HepG2 (cell line): ENCODE measurements around the gene LAG3. TPM values are rescaled to one million over a fixed set of nuclear protein-coding genes. Genes with fewer than 3 reads are reported as not detected.

ENCODE experiments used
- FOSL1 ChIP-seq: sonication (generic); formaldehyde crosslinking; IDR thresholded peaks from 2 replicates; pipeline ENCODE4 v1.9.0; 2021; ENCODE audit warnings: missing genetic modification reagents, borderline replicate concordance
- FOXK2 ChIP-seq: fragments of 450-650 bp; IDR thresholded peaks from 2 replicates; pipeline ENCODE4 v1.6.1; 2016
- GATA4 ChIP-seq: sonication (generic); IDR thresholded peaks from 2 replicates; pipeline ENCODE4 v1.6.1; 2016; ENCODE audit warnings: antibody characterized with exemption, low read depth, borderline replicate concordance
- GTF2F1 ChIP-seq: fragments of 150-350 bp; IDR thresholded peaks from 2 replicates; pipeline ENCODE4 v1.6.1; 2014; ENCODE audit warnings: low read length
- HOXA9 ChIP-seq: sonication (generic); formaldehyde crosslinking; IDR thresholded peaks from 2 replicates; pipeline ENCODE4 v1.8.1; 2022; ENCODE audit warnings: missing genetic modification reagents, mild to moderate bottlenecking, moderate library complexity, borderline replicate concordance
- NPAS2 ChIP-seq: sonication (generic); formaldehyde crosslinking; IDR thresholded peaks from 2 replicates; pipeline ENCODE4 v1.8.0; 2022; ENCODE audit warnings: mild to moderate bottlenecking, missing genetic modification reagents, borderline replicate concordance
- SMARCE1 ChIP-seq: fragments of 450-650 bp; IDR thresholded peaks from 2 replicates; pipeline ENCODE4 v1.6.1; 2017; ENCODE audit warnings: borderline replicate concordance
- SNAI1 ChIP-seq: sonication (generic); formaldehyde crosslinking; IDR thresholded peaks from 2 replicates; pipeline ENCODE4 v1.5.0; 2020; ENCODE audit warnings: mild to moderate bottlenecking, missing genetic modification reagents, borderline replicate concordance
- TAF15 ChIP-seq: fragments of 200-400 bp; formaldehyde crosslinking; IDR thresholded peaks from one replicate; pipeline ENCODE4 v1.6.1; 2018; ENCODE audit warnings: mild to moderate bottlenecking, low read depth, low read length; ENCODE audit not compliant: poor library complexity, severe bottlenecking
- ZEB1 ChIP-seq: IDR thresholded peaks from 2 replicates; pipeline ENCODE4 v1.6.1; 2012; ENCODE audit warnings: mild to moderate bottlenecking, low read depth, inconsistent platforms; ENCODE audit not compliant: insufficient replicate concordance
- ZKSCAN5 ChIP-seq: sonication (generic); formaldehyde crosslinking; IDR thresholded peaks from 2 replicates; pipeline ENCODE4 v1.5.1; 2020; ENCODE audit warnings: mild to moderate bottlenecking, missing genetic modification reagents
- ZNF282 ChIP-seq: fragments of 450-650 bp; IDR thresholded peaks from 2 replicates; pipeline ENCODE4 v1.6.1; 2018; ENCODE audit not compliant: partially characterized antibody
- ZNF367 ChIP-seq: sonication (generic); formaldehyde crosslinking; IDR thresholded peaks from 2 replicates; pipeline ENCODE4 v1.4.0; 2020; ENCODE audit warnings: missing genetic modification reagents, borderline replicate concordance
- ZNF589 ChIP-seq: sonication (generic); formaldehyde crosslinking; conservative IDR thresholded peaks from 2 replicates; pipeline ENCODE4 v1.8.0; 2022; ENCODE audit warnings: mild to moderate bottlenecking, moderate library complexity, missing genetic modification reagents
- ZNF891 ChIP-seq: sonication (generic); formaldehyde crosslinking; IDR thresholded peaks from 2 replicates; pipeline ENCODE4 v1.5.0; 2020; ENCODE audit warnings: mild to moderate bottlenecking, missing genetic modification reagents
- polyA plus RNA-seq, 8 experiments: library from polyadenylated mRNA; depleted of rRNA in 3 of 8; stranded (reverse) in 7 of 8; unstranded in 1 of 8; fragments of >200 nt; fragmentation: Illumina TruSeq in 4 of 8; extraction: Trizol in 4 of 8; gene quantifications; 2 replicates each; pipeline versions ENCODE4 v1.2.1 to v1.2.3, GENCODE V29; 2011 to 2016; ENCODE audit warnings: low read depth in 4 of 8, missing spikeins in 1 of 8, mixed read lengths in 1 of 8; ENCODE audit not compliant: insufficient read depth in 1 of 8
- total RNA-seq, 5 experiments: library from RNA; depleted of rRNA; stranded (reverse); fragments of >200 nt; fragmentation: Illumina TruSeq; extraction: Trizol; gene quantifications; 2 replicates each; pipeline ENCODE4 v1.2.3, GENCODE V29; 2016; ENCODE audit warnings: low read depth in 1 of 5
- TF ChIP-seq, protein P1 (sequence below): sonication (generic); formaldehyde crosslinking; conservative IDR thresholded peaks from 2 replicates; pipeline ENCODE4 v1.4.0; 2020; ENCODE audit warnings: mild to moderate bottlenecking, missing genetic modification reagents, moderate library complexity
- TF ChIP-seq, protein P2 (sequence below): sonication (generic); formaldehyde crosslinking; IDR thresholded peaks from 2 replicates; pipeline ENCODE4 v1.4.0; 2020; ENCODE audit warnings: mild to moderate bottlenecking, missing genetic modification reagents
- TF ChIP-seq, protein P3 (sequence below): sonication (generic); formaldehyde crosslinking; IDR thresholded peaks from 2 replicates; pipeline ENCODE4 v1.4.0; 2020; ENCODE audit warnings: missing genetic modification reagents; ENCODE audit errors: not compliant biosample characterization
- TF ChIP-seq, protein P4 (sequence below): sonication (generic); formaldehyde crosslinking; IDR thresholded peaks from 2 replicates; pipeline ENCODE4 v1.4.0; 2020; ENCODE audit warnings: low read depth, mild to moderate bottlenecking, missing genetic modification reagents

The LAG3 gene
- total and polyA plus RNA-seq, 2 of the 13 experiments (the other 11 are each of a cell fraction or from before 2014, with no cell fraction given): 0.11 to 0.26 TPM

DNA sequence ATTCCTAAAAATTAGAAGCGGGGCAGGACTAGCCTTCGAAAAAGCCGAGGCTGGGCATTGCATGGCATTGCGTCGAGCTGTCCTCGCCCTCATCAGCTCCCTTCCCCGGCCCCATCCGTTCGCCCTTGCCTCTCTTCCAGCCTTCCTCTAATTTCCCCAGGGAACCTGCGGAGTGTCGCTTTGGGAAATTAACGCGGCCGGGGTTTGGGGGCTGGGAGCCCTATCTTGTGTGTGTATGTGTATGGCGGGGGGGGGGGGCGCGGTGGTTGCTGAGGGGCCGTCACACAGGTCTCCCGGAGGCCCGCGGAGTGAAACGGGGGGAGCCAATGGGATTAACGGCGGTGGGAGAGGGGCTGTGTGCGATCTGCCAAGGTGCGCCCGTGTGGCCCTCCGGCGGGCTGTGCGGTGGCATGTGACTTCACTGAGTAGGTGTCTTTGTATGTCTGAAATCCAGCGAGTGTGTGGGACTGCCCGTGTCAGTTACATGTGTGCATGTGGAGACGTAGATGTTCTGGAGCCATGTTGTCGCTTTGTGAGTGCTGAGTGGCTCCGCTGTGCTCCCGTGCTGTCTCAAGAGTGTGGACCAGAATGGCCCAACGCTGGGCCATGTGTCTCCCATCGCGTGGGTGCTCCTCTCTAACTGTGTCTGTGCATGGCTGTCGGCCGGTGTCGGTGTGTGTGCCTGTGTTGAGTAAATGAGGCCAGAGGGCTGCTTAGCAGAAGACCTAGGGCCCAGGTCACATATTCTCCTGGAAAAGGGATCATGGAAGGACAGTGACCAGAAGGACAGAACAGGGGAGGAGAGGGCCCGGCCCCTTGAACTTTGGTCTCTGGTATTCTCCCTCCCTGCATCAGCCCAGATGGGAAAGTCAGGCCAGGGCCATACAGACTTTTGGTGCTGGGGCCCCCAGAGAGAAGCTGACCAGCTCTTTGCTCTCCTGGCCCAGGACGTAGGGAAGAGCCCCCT is 4.7 kb upstream of the LAG3 start (continued):
- TF ChIP-seq, protein P1, sequence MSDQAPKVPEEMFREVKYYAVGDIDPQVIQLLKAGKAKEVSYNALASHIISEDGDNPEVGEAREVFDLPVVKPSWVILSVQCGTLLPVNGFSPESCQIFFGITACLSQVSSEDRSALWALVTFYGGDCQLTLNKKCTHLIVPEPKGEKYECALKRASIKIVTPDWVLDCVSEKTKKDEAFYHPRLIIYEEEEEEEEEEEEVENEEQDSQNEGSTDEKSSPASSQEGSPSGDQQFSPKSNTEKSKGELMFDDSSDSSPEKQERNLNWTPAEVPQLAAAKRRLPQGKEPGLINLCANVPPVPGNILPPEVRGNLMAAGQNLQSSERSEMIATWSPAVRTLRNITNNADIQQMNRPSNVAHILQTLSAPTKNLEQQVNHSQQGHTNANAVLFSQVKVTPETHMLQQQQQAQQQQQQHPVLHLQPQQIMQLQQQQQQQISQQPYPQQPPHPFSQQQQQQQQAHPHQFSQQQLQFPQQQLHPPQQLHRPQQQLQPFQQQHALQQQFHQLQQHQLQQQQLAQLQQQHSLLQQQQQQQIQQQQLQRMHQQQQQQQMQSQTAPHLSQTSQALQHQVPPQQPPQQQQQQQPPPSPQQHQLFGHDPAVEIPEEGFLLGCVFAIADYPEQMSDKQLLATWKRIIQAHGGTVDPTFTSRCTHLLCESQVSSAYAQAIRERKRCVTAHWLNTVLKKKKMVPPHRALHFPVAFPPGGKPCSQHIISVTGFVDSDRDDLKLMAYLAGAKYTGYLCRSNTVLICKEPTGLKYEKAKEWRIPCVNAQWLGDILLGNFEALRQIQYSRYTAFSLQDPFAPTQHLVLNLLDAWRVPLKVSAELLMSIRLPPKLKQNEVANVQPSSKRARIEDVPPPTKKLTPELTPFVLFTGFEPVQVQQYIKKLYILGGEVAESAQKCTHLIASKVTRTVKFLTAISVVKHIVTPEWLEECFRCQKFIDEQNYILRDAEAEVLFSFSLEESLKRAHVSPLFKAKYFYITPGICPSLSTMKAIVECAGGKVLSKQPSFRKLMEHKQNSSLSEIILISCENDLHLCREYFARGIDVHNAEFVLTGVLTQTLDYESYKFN (CRISPR knock-in tag): peak; percentile 84
- TF ChIP-seq ZNF891 (CRISPR knock-in tag): no peak
- TF ChIP-seq ZNF282: no peak
- no peak for TF ChIP-seq ZNF367 (CRISPR knock-in tag)
- 0 out of 2 replicates have a peak, but pooled peaks have one; percentile 20 for TF ChIP-seq ZKSCAN5 (CRISPR knock-in tag)
- no peak for TF ChIP-seq FOSL1 (CRISPR knock-in tag)
- no peak for TF ChIP-seq ZNF589
- TF ChIP-seq, protein P2, sequence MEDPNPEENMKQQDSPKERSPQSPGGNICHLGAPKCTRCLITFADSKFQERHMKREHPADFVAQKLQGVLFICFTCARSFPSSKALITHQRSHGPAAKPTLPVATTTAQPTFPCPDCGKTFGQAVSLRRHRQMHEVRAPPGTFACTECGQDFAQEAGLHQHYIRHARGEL: no peak
- TF ChIP-seq, protein P3, sequence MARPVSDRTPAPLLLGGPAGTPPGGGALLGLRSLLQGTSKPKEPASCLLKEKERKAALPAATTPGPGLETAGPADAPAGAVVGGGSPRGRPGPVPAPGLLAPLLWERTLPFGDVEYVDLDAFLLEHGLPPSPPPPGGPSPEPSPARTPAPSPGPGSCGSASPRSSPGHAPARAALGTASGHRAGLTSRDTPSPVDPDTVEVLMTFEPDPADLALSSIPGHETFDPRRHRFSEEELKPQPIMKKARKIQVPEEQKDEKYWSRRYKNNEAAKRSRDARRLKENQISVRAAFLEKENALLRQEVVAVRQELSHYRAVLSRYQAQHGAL (CRISPR knock-in tag): no peak
- no peak for TF ChIP-seq TAF15
- TF ChIP-seq FOXK2: no peak
- no peak for TF ChIP-seq ZEB1
- no peak for TF ChIP-seq GTF2F1
- TF ChIP-seq SNAI1: peak; percentile 70; the same call in 1 of the 2 replicates
- TF ChIP-seq, protein P4, sequence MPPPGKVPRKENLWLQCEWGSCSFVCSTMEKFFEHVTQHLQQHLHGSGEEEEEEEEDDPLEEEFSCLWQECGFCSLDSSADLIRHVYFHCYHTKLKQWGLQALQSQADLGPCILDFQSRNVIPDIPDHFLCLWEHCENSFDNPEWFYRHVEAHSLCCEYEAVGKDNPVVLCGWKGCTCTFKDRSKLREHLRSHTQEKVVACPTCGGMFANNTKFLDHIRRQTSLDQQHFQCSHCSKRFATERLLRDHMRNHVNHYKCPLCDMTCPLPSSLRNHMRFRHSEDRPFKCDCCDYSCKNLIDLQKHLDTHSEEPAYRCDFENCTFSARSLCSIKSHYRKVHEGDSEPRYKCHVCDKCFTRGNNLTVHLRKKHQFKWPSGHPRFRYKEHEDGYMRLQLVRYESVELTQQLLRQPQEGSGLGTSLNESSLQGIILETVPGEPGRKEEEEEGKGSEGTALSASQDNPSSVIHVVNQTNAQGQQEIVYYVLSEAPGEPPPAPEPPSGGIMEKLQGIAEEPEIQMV (CRISPR knock-in tag): no peak
- peak; percentile 35; the same call in 1 of the 2 replicates for TF ChIP-seq GATA4
- TF ChIP-seq HOXA9: no peak
- no peak for TF ChIP-seq NPAS2
- TF ChIP-seq SMARCE1: no peak
